ENCODE results near the gene C16orf74.

- no peak for TF ChIP-seq CTCF (IDR thresholded peaks at IDR 0.05)
- no peak for TF ChIP-seq EZH2 (IDR thresholded peaks at IDR 0.05; ENCODE audit: borderline replicate concordance, insufficient read depth, low read depth, low read length, poor library complexity, severe bottlenecking)
Measured at GRCh38 chr16:85750827-85751697, at the start of gene C16orf74.

All from B cell (primary cell).